GM19397 (cell line): ENCODE data around the gene GALNT14.

Source experiments
- ATAC-seq: cut with Tn5 transposase; IDR thresholded peaks from one replicate; pipeline ENCODE4 v1.9.1; 2021; ENCODE audit warnings: mild to moderate bottlenecking, moderate library complexity; ENCODE audit not compliant: unreplicated experiment

The GALNT14 gene

GRCh38 chr2:30862054-30862651 is 276.1 kb downstream of the GALNT14 start:
- ATAC-seq: no peak

DNA sequence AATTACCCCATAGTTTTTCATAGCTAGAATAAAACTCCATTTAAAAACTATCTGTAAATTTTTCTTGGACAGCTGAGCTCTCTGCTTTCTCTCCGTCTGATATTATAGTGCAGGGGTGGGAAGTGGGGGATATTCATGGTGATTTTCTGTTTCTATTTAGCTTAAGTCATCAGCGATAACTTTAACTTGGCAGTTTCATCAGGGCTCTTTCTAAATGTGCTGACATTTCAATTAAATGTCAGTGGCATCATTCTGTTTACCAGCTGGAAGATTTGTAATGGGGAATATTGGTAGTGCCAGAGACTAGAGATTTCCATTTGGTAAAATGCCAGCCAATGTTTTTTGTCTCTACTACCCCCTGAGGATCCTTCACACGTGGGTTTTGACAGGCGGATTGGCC is 277.5 kb downstream of the GALNT14 start:
- ATAC-seq: no peak
